ENCODE results near the gene PTGS1. TPM values are rescaled to one million over a fixed set of nuclear protein-coding genes. Genes with fewer than 3 reads are reported as not detected.

The PTGS1 gene
- total and polyA plus RNA-seq, 2 of the 8 experiments (the other 6 are each of a cell fraction or from before 2014, with no cell fraction given): 1.1 to 1.9 TPM

DNA sequence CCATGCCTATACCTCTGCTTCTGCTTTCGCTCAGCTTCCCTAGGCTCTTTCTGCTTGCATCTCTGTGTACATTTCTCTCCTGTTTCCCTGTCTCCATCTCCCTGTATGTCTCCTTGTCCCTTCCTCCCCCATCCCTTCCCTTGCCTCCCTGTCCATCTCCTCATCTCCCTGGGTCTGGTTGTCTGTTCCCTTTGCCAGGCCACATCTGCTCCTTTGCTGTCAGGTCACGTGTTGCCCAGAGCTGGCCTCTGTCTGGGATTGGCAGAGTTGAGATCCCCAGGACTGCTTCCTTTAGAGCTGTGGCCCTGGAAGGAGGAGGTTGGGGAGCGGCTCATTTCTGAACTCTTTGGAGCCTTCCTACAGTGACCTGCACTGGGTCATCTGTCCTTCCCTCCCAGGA, 31.8 kb upstream of the PTGS1 start:
- H2BK120ac ChIP-seq (replicated peaks; ENCODE audit: low read depth, low read length): no peak overlapping the region
- H3K4me1 ChIP-seq (replicated peaks in 1 of 4; ENCODE audit: control insufficient read depth in 3 of 4, insufficient read depth in 4 of 4, low read length in 3 of 4): peaks cover 18 to 44% (median 28%) of the 10 kb centered on the region in 4 experiments
- H2AK5ac ChIP-seq (ENCODE audit: low read depth, low read length): no peak overlapping the region; the same call in 1 of the 2 replicates
- no peak overlapping the region for H3K14ac ChIP-seq (ENCODE audit: insufficient read length)
- no peak overlapping the region for H3K23ac ChIP-seq (ENCODE audit: insufficient read length)
- H3K4ac ChIP-seq (replicated peaks; ENCODE audit: insufficient read length, low read depth, low read length): no peak overlapping the region
- no peak overlapping the region; the same call in 1 of the 2 replicates for H2BK5ac ChIP-seq (ENCODE audit: low read depth, low read length)
- H3K27me3 ChIP-seq (replicated peaks in 1 of 4; ENCODE audit: control insufficient read depth in 3 of 4, extremely low read depth in 1 of 4, insufficient read depth in 3 of 4, low read length in 3 of 4): 0 out of 7 replicates have a peak, but pooled peaks cover 0 to 2% (median 0%) of the 10 kb centered on the region in 4 experiments
- H3K36me3 ChIP-seq (ENCODE audit: control insufficient read depth in 2 of 4, insufficient read depth in 4 of 4, low read length in 3 of 4): no peaks in the 10 kb centered on the region
- H4K20me1 ChIP-seq (replicated peaks in 1 of 2; ENCODE audit: control insufficient read depth in 1 of 2, insufficient read depth in 2 of 2, low read length in 2 of 2): no peaks in the 10 kb centered on the region
- 0 out of 2 replicates have a peak overlapping the region, but pooled peaks have one; percentile 19 for H4K8ac ChIP-seq (ENCODE audit: extremely low read depth, insufficient read depth, low read length)
- ChIA-PET POLR2A (ENCODE audit: partially characterized antibody) (interaction anchor here (0.5 to 1.7 kb wide), 4 partner anchors 8 to 93 kb away, joined by 3 to 6 read pairs (median 3); no protein-coding TSS in a partner anchor), CTCF (ENCODE audit: partially characterized antibody) (interaction anchor here (0.8 to 25.6 kb wide), 6 partner anchors 11 to 240 kb away, joined by 3 to 544 read pairs (median 8); no protein-coding TSS in a partner anchor)
- H2BK12ac ChIP-seq (ENCODE audit: low read depth, low read length): peak overlapping the region; percentile 94; the same call in 1 of the 2 replicates
- DNase-seq (ENCODE audit: low read depth in 1 of 2, low spot score in 2 of 2) (no peak), FAIRE-seq (no peak)
- H2BK15ac ChIP-seq (ENCODE audit: low read length): peak overlapping the region; percentile 90; the same call in 1 of the 2 replicates
- H3K9me3 ChIP-seq (ENCODE audit: insufficient read depth in 2 of 2, low read depth in 1 of 2, low read length in 1 of 2): no peaks in the 10 kb centered on the region
- peak overlapping the region; percentile 84; the same call in 1 of the 2 replicates for H2BK20ac ChIP-seq (ENCODE audit: low read length)
- H3K9ac ChIP-seq (replicated peaks in 1 of 4; ENCODE audit: extremely low read depth in 1 of 4, low read depth in 3 of 4, low read length in 3 of 4): no peak overlapping the region
- no peak overlapping the region for H3K4me2 ChIP-seq (ENCODE audit: insufficient read depth in 1 of 2, low read depth in 2 of 2, low read length in 2 of 2)
- WGBS, 2 experiments (ENCODE audit: extremely low coverage in 1 of 2, insufficient coverage in 1 of 2, insufficient read length in 1 of 2, insufficient replicate concordance in 2 of 2, low coverage in 1 of 2, low lambda C conversion rate in 2 of 2, missing lambda C conversion rate in 1 of 2): 73% methylated on average over 3 of the region's 3 CpGs; no CpG with 5 or more reads in 1 of the 2 experiments
- H3K56ac ChIP-seq (replicated peaks; ENCODE audit: insufficient read length, low read depth, low read length): no peak overlapping the region
- no peak overlapping the region for H3K27ac ChIP-seq (ENCODE audit: low read depth, low read length)
- H3K79me2 ChIP-seq (ENCODE audit: control insufficient read depth in 1 of 2, insufficient read depth in 2 of 2, low read length in 2 of 2): no peaks in the 10 kb centered on the region
- no peak overlapping the region for H4K5ac ChIP-seq (ENCODE audit: insufficient read length, low read depth, low read length)
- H3K18ac ChIP-seq (ENCODE audit: extremely low read depth, low read length): peak overlapping the region; percentile 6; the same call in 1 of the 2 replicates
- peaks cover 4% of the 10 kb centered on the region for H3K23me2 ChIP-seq (ENCODE audit: low read depth, low read length)
- no peaks in the 10 kb centered on the region for H3K79me1 ChIP-seq (ENCODE audit: low read depth, low read length)
- H2AFZ ChIP-seq (ENCODE audit: low read length): no peak overlapping the region
- no peak overlapping the region for H3K4me3 ChIP-seq (ENCODE audit: extremely low read depth in 1 of 4, insufficient read depth in 2 of 4, low read depth in 3 of 4, low read length in 4 of 4)
- peak overlapping the region; percentile 86 for H4K91ac ChIP-seq (replicated peaks; ENCODE audit: insufficient read length, low read length)
- TF ChIP-seq SP2 (IDR thresholded peaks at IDR 0.05; ENCODE audit: low read length): no peak
- TF ChIP-seq RBBP5 (IDR thresholded peaks at IDR 0.05; ENCODE audit: borderline replicate concordance, low read depth, low read length): no peak
- no peak for TF ChIP-seq TBP (IDR thresholded peaks at IDR 0.05; ENCODE audit: low read depth, low read length)
- TF ChIP-seq, protein P1, sequence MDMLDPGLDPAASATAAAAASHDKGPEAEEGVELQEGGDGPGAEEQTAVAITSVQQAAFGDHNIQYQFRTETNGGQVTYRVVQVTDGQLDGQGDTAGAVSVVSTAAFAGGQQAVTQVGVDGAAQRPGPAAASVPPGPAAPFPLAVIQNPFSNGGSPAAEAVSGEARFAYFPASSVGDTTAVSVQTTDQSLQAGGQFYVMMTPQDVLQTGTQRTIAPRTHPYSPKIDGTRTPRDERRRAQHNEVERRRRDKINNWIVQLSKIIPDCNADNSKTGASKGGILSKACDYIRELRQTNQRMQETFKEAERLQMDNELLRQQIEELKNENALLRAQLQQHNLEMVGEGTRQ (IDR thresholded peaks at IDR 0.05; ENCODE audit: low read length): no peak
- no peak for TF ChIP-seq CTBP2 (IDR thresholded peaks at IDR 0.05; ENCODE audit: borderline replicate concordance, insufficient read depth, insufficient read length, low read length)
- TF ChIP-seq PHF8 (conservative IDR thresholded peaks at IDR 0.05; ENCODE audit: low read depth, low read length): no peak
- no peak for TF ChIP-seq HDAC6 (IDR thresholded peaks at IDR 0.05; ENCODE audit: low read depth, low read length)
- no peak for TF ChIP-seq NANOG (IDR thresholded peaks at IDR 0.05; ENCODE audit: insufficient read depth, low read depth, low read length, poor library complexity, severe bottlenecking)
- TF ChIP-seq, protein P2, sequence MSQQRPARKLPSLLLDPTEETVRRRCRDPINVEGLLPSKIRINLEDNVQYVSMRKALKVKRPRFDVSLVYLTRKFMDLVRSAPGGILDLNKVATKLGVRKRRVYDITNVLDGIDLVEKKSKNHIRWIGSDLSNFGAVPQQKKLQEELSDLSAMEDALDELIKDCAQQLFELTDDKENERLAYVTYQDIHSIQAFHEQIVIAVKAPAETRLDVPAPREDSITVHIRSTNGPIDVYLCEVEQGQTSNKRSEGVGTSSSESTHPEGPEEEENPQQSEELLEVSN (IDR thresholded peaks at IDR 0.05): no peak
- TF ChIP-seq TCF12 (IDR thresholded peaks at IDR 0.05; ENCODE audit: low read depth, low read length): no peak
- TF ChIP-seq CBX5 (IDR thresholded peaks at IDR 0.05; ENCODE audit: low read depth, low read length): no peak

Data from H1 (cell line).